Glutamatergic neuron (in vitro differentiated cells): Measurements from ENCODE around the gene CELA2B. TPM values are rescaled to one million over a fixed set of nuclear protein-coding genes. Genes with fewer than 3 reads are reported as not detected.

Experiments
- DNase-seq: peaks from one replicate; pipeline ENCODE4 v3.0.0; 2022
- H3K27ac Mint-ChIP-seq: one replicate; pipeline ENCODE4 v1.8.0; 2020; ENCODE audit warnings: mild to moderate bottlenecking, mixed read lengths, inconsistent platforms; ENCODE audit not compliant: unreplicated experiment
- H3K27me3 Mint-ChIP-seq: one replicate; pipeline ENCODE4 v1.8.0; 2020; ENCODE audit warnings: mild to moderate bottlenecking, moderate library complexity, mixed read lengths, inconsistent platforms; ENCODE audit not compliant: unreplicated experiment
- H3K36me3 Mint-ChIP-seq: one replicate; pipeline ENCODE4 v1.8.0; 2020; ENCODE audit warnings: mild to moderate bottlenecking, mixed read lengths, inconsistent platforms; ENCODE audit not compliant: unreplicated experiment
- H3K4me1 Mint-ChIP-seq: one replicate; pipeline ENCODE4 v1.8.0; 2020; ENCODE audit warnings: mild to moderate bottlenecking, low read depth, mixed read lengths, inconsistent platforms; ENCODE audit not compliant: unreplicated experiment
- H3K4me3 Mint-ChIP-seq: one replicate; pipeline ENCODE4 v1.8.0; 2020; ENCODE audit warnings: mild to moderate bottlenecking, mixed read lengths, inconsistent platforms; ENCODE audit not compliant: unreplicated experiment
- H3K9me3 Mint-ChIP-seq: one replicate; pipeline ENCODE4 v1.8.0; 2020; ENCODE audit warnings: mild to moderate bottlenecking, moderate library complexity, mixed read lengths, inconsistent platforms; ENCODE audit not compliant: unreplicated experiment
- total RNA-seq: library from RNA; stranded (reverse); fragmentation: NEBNext Ultra II Directional; extraction: Animal tissue kit (Norgen Biotek cat#: 25700); gene quantifications from one replicate; pipeline ENCODE4 v1.2.1, GENCODE V29; 2021; ENCODE audit not compliant: unreplicated experiment
- TF ChIP-seq, protein P1 (sequence below): fragments of 200-600 bp; sonication (generic); IDR thresholded peaks from one replicate; pipeline ENCODE4 v1.5.0; 2021; ENCODE audit not compliant: partially characterized antibody, unreplicated experiment

CELA2B gene
- total RNA-seq, 1 donor from 2014 or later, result not detected

DNA sequence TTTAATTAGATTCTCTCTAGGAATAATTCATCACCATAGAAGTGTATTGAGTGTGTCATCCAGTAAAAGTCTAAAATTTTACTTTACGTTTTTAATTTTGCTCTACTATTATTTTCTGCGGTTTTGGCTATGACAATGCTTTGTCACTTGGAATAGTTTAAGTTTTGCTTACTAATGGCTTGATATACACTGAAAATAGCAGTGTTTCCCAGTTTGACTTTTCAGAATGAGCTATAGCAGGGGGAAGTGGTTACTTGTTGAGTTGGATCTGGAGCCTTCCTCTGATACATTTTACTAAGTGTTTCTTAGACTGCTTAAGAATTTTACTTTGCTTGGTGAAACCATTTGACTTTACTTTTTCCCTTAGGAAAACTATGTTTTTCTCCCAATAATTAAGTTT lies 55.8 kb downstream of the CELA2B start:
- Mint-ChIP-seq H3K36me3 (no peaks in the 10 kb centered on the region), H3K27me3 (no peaks in the 10 kb centered on the region), H3K27ac (no peak overlapping the region), H3K9me3 (peaks cover 2% of the 10 kb centered on the region), H3K4me1 (peaks cover 2% of the 10 kb centered on the region), H3K4me3 (no peak overlapping the region)
- TF ChIP-seq, protein P1, sequence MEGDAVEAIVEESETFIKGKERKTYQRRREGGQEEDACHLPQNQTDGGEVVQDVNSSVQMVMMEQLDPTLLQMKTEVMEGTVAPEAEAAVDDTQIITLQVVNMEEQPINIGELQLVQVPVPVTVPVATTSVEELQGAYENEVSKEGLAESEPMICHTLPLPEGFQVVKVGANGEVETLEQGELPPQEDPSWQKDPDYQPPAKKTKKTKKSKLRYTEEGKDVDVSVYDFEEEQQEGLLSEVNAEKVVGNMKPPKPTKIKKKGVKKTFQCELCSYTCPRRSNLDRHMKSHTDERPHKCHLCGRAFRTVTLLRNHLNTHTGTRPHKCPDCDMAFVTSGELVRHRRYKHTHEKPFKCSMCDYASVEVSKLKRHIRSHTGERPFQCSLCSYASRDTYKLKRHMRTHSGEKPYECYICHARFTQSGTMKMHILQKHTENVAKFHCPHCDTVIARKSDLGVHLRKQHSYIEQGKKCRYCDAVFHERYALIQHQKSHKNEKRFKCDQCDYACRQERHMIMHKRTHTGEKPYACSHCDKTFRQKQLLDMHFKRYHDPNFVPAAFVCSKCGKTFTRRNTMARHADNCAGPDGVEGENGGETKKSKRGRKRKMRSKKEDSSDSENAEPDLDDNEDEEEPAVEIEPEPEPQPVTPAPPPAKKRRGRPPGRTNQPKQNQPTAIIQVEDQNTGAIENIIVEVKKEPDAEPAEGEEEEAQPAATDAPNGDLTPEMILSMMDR, result no peak
- no peak for DNase-seq

DNA sequence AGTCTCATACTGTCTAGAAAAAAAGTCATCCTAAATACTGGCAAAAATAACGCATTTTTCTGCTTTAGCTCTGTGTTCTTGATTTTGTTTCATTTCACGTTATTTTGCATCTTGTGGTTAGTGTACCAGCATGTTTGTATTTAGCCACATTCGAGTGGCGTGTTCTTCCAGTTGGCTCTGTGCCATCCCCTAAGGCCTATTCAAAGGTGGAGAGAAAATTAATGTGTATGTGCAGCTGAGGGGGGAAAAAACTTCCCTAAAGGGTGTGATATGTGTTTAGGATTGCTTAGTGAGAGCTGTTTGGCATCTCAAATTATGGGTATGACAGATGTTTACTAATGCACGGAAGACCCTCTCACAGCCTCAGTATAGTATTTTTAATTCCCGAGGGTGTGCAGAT lies 62.9 kb downstream of the CELA2B start:
- TF ChIP-seq, protein P1, result no peak
- H3K36me3 Mint-ChIP-seq, result no peaks in the 10 kb centered on the region
- H3K4me3 Mint-ChIP-seq, result no peak overlapping the region
- DNase-seq, result no peak
- no peak overlapping the region for H3K27ac Mint-ChIP-seq
- H3K9me3 Mint-ChIP-seq, result no peaks in the 10 kb centered on the region
- H3K27me3 Mint-ChIP-seq, result peaks cover 1% of the 10 kb centered on the region
- no peaks in the 10 kb centered on the region for H3K4me1 Mint-ChIP-seq

- Mint-ChIP-seq H3K9me3 (no peaks in the 10 kb centered on the region), H3K27ac (no peak overlapping the region), H3K4me1 (no peaks in the 10 kb centered on the region), H3K27me3 (peaks cover 1% of the 10 kb centered on the region), H3K4me3 (no peak overlapping the region), H3K36me3 (no peaks in the 10 kb centered on the region)
- TF ChIP-seq, protein P1, result no peak
- no peak for DNase-seq
Measured at GRCh38 chr1:15540186-15540585, 64.3 kb downstream of the CELA2B start.

Other genes starting within 250 kb of the CELA2B start
- gene FHAD1, start 228.9 kb upstream of the CELA2B start, total RNA-seq, result not detected
- gene EFHD2, start 66.2 kb upstream of the CELA2B start, total RNA-seq, result 2.6 TPM
- gene CTRC, start 37.7 kb upstream of the CELA2B start, total RNA-seq, result not detected
- gene CELA2A, start 19.4 kb upstream of the CELA2B start, total RNA-seq, result not detected
- gene CASP9, start 48.1 kb downstream of the CELA2B start, total RNA-seq, result 12.8 TPM
- 32.5 TPM for gene DNAJC16, start 50.7 kb downstream of the CELA2B start, total RNA-seq
- 0.22 TPM for gene AGMAT, start 108.9 kb downstream of the CELA2B start, total RNA-seq
- gene DDI2, start 141.4 kb downstream of the CELA2B start, total RNA-seq, result 29.6 TPM
- gene PLEKHM2, start 208.2 kb downstream of the CELA2B start, total RNA-seq, result 66.9 TPM